Natural killer cell (primary cell): ENCODE results near the gene ARID1A. TPM values are rescaled to one million over a fixed set of nuclear protein-coding genes. Genes with fewer than 3 reads are reported as not detected.

Experiments used
- ATAC-seq, 3 donors: fragments of 150-1000 bp in 2 of 3; fragments of 200-7000 bp in 1 of 3; cut with Tn5 transposase; 1 replicate in 1 of 3; 2 replicates in 2 of 3; pipeline ENCODE4 v1.10.0; 2021; ENCODE audit warnings: mild to moderate bottlenecking in 2 of 3, moderate library complexity in 2 of 3
- DNase-seq, 2 donors: peaks; one replicate each; pipeline versions ENCODE4 v3.0.0 to v3.0.0-alpha.2; 2013 to 2021; ENCODE audit warnings: mixed read lengths in 1 of 2
- H3K27ac ChIP-seq: one replicate; pipeline ENCODE4 v1.5.1; 2013; ENCODE audit warnings: mild to moderate bottlenecking, low read length
- H3K27me3 ChIP-seq: one replicate; pipeline ENCODE4 v1.6.1; 2013; ENCODE audit warnings: low read length; ENCODE audit not compliant: control insufficient read depth, insufficient read depth
- H3K36me3 ChIP-seq: one replicate; pipeline ENCODE4 v1.6.1; 2013; ENCODE audit warnings: low read length; ENCODE audit not compliant: control insufficient read depth, insufficient read depth
- H3K4me1 ChIP-seq: one replicate; pipeline ENCODE4 v1.6.1; 2013; ENCODE audit warnings: low read length; ENCODE audit not compliant: control insufficient read depth, insufficient read depth
- H3K4me3 ChIP-seq: one replicate; pipeline ENCODE4 v1.5.1; 2013; ENCODE audit warnings: low read length
- H3K9me3 ChIP-seq: one replicate; pipeline ENCODE4 v1.6.1; 2013; ENCODE audit warnings: low read length; ENCODE audit not compliant: control insufficient read depth, insufficient read depth
- H3K27ac Mint-ChIP-seq, 2 donors: one replicate each; pipeline ENCODE4 v1.8.0; 2022; ENCODE audit warnings: mild to moderate bottlenecking in 2 of 2, mixed read lengths in 2 of 2, moderate library complexity in 1 of 2
- H3K27me3 Mint-ChIP-seq, 2 donors: one replicate each; pipeline ENCODE4 v1.8.0; 2022; ENCODE audit warnings: low read depth in 2 of 2, mixed read lengths in 2 of 2
- H3K36me3 Mint-ChIP-seq: one replicate; pipeline ENCODE4 v1.8.0; 2022; ENCODE audit warnings: mixed read lengths
- H3K4me1 Mint-ChIP-seq, 2 donors: one replicate each; pipeline ENCODE4 v1.8.0; 2022; ENCODE audit warnings: mixed read lengths in 2 of 2
- H3K4me3 Mint-ChIP-seq: one replicate; pipeline ENCODE4 v1.8.0; 2022; ENCODE audit warnings: mild to moderate bottlenecking, moderate library complexity, mixed read lengths
- H3K9me3 Mint-ChIP-seq, 2 donors: one replicate each; pipeline ENCODE4 v1.8.0; 2022; ENCODE audit warnings: mixed read lengths in 2 of 2
- WGBS: methylation state at CpG from one replicate; pipeline ENCODE4 v1.1.7; 2013; ENCODE audit warnings: missing lambda C conversion rate; ENCODE audit not compliant: insufficient coverage; 5-methylcytosine and 5-hydroxymethylcytosine counted together
- intact Hi-C: fragments of 100-400 bp; cut with micrococcal nuclease; formaldehyde crosslinking; loops from one replicate; pipeline ENCODE4 v1.14.2; 2022
- total RNA-seq, 4 donors: library from RNA; stranded (reverse); fragments of 120-200 nt in 1 of 4; gene quantifications; one replicate each; pipeline versions ENCODE4 v1.2.3 to v1.2.4, GENCODE V29; 2013 to 2022
- TF ChIP-seq, protein P1 (sequence below): fragments of 200-600 bp; IDR thresholded peaks from one replicate; pipeline ENCODE4 v1.8.0; 2022; ENCODE audit warnings: antibody characterized with exemption

Gene ARID1A
- total RNA-seq, 3 donors from 2014 or later (not counting 1 experiment from before 2014, with no cell fraction given) = 199 to 214 (median 202) TPM

DNA sequence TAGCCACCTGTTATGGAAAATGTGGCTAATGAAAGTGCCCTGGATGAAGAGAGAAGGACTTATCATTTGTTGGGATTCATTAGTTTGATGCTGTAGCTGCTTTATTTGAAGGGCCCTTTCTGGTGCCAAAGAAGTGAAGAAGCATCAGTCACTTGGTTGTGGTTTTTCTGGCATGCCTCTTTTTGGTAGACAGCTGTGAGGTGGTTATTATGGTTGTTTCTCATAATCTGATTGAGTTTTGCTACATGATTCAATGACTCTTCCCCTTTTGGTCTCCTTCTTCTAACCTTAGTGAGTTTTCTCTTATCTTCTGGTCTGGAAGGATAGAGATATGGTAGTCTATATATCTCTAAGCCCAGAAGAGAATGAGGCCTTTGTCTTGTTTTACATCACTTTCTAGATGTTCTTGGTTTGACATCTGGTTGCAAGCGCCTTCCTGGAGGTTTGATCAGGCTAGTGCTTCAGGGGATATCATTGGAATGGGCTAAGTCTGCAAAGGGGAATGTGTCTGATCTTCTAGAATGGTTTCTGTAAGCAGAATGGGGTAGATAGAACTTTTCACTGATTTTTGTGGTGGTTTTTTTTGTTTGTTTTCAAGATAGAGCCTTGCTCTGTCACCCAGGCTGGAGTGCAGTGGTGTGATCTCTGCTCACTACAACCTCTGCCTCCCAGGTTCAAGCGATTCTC is 26.0 kb downstream of the ARID1A start:
- Histone ChIP-seq H3K27ac (no peak overlapping the region), H3K4me3 (no peak overlapping the region), H3K9me3 (no peaks in the 10 kb centered on the region), H3K27me3 (no peaks in the 10 kb centered on the region), H3K4me1 (peaks cover 66% of the 10 kb centered on the region), H3K36me3 (peaks cover 2% of the 10 kb centered on the region)
- TF ChIP-seq, protein P1, sequence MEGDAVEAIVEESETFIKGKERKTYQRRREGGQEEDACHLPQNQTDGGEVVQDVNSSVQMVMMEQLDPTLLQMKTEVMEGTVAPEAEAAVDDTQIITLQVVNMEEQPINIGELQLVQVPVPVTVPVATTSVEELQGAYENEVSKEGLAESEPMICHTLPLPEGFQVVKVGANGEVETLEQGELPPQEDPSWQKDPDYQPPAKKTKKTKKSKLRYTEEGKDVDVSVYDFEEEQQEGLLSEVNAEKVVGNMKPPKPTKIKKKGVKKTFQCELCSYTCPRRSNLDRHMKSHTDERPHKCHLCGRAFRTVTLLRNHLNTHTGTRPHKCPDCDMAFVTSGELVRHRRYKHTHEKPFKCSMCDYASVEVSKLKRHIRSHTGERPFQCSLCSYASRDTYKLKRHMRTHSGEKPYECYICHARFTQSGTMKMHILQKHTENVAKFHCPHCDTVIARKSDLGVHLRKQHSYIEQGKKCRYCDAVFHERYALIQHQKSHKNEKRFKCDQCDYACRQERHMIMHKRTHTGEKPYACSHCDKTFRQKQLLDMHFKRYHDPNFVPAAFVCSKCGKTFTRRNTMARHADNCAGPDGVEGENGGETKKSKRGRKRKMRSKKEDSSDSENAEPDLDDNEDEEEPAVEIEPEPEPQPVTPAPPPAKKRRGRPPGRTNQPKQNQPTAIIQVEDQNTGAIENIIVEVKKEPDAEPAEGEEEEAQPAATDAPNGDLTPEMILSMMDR = no peak
- intact Hi-C loops = loop anchor here (2.0 kb wide), 1 partner anchor 15 kb away; no protein-coding TSS in a partner anchor
- H3K36me3 Mint-ChIP-seq = no peaks in the 10 kb centered on the region
- H3K4me3 Mint-ChIP-seq = peak overlapping the region; percentile 68
- DNase-seq = peak in 1 of 2 donors; percentile 58
- H3K4me1 Mint-ChIP-seq = peaks cover 83 to 85% of the 10 kb centered on the region in 2 donors
- peak in 2 of 3 donors; percentile 28 to 62 for ATAC-seq
- 85% methylated on average over 2 of the region's 2 CpGs for WGBS
- H3K27ac Mint-ChIP-seq = peak overlapping the region; percentile 78 to 85
- no peaks in the 10 kb centered on the region for H3K27me3 Mint-ChIP-seq
- H3K9me3 Mint-ChIP-seq = no peaks in the 10 kb centered on the region

DNA sequence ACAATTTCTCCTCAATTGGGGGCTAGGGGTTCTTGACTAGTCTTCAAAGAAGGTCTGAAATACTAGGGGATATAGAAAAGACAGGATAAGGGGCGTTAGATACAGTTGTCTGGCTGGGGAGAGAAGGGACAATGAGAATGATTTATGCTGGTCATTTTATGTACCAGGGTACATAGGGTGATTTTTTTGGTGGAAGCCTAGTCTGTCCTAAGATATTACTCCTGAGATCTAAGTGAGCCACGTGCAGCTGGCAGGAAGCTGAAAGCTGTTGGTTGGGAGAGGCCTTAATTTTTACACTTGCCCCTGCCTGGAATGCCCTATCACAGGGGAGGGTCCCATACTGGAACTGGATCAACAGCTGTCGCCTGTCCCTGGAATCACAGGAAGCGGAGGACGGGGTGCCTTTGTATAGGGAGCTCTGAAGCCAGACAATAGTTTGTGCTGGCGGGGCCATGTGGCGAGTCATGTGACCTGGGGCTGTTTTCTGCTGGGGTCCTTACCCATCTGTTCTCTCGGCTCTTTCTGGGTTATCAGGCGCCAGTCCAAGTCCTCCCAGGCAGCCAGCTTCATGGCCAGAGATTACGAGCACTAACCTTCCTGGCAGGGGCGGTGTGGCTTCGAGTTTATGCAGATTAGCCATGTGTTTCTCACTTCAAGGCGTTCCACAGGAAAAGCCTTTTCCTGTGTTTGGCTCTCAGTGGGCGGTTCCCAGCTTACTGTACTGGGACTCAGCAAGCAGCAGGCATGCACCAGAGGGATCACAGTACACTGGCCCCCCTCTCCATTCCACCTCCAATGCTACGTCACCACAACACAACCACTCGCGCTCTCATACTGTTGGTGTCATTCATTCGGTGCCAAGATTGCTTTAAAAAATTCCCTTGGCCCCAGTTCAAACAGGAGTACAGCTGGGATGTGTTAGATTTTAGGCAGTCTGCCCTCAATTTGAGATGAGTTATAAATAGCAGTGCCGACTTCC is 27.5 kb downstream of the ARID1A start:
- WGBS = 15% methylated on average over 18 of the region's 19 CpGs
- no peak overlapping the region for H3K4me3 ChIP-seq
- peak overlapping the region; percentile 1 for H3K27ac ChIP-seq

DNA sequence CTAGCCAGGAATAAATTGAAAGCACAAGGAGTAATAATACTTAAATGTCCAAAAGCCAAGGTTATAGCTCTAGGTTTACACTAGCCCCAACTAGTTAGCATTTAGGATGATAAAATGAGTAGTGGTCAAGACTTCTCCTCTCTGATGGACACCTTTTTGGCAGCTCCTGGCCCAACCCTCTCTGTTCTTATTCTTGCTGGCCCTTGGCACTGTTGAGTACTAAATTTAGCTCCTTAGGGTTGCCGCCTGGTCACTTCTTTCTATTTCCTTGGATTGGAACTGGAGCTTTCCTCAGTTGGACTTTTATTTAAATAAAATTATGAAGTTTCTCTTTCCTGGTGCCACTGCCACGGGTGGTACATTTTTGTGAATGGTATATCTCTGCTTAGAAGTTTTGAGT is 28.3 kb downstream of the ARID1A start:
- no peak overlapping the region for H3K4me3 ChIP-seq
- no peaks in the 10 kb centered on the region for H3K27me3 Mint-ChIP-seq
- intact Hi-C loops = no loop called here

More for the DNA sequence above, 27.5 kb downstream of the ARID1A start:
- no peaks in the 10 kb centered on the region for H3K27me3 ChIP-seq
- H3K4me1 ChIP-seq = peaks cover 62% of the 10 kb centered on the region
- TF ChIP-seq, protein P1 = no peak
- no peaks in the 10 kb centered on the region for H3K9me3 Mint-ChIP-seq
- H3K36me3 ChIP-seq = peaks cover 2% of the 10 kb centered on the region
- ATAC-seq = peak; percentile 71 to 85 (median 73)
- intact Hi-C loops = loop anchor here (2.0 kb wide), 1 partner anchor 17 kb away; no protein-coding TSS in a partner anchor
- no peaks in the 10 kb centered on the region for H3K27me3 Mint-ChIP-seq
- H3K4me3 Mint-ChIP-seq = peak overlapping the region; percentile 68
- no peaks in the 10 kb centered on the region for H3K9me3 ChIP-seq
- H3K27ac Mint-ChIP-seq = peak overlapping the region; percentile 78 to 85
- peaks cover 85 to 86% of the 10 kb centered on the region in 2 donors for H3K4me1 Mint-ChIP-seq
- DNase-seq = peak; percentile 33 to 77
- no peaks in the 10 kb centered on the region for H3K36me3 Mint-ChIP-seq

More for the DNA sequence above, 28.3 kb downstream of the ARID1A start:
- peak overlapping the region; percentile 78 to 85 for H3K27ac Mint-ChIP-seq
- no peaks in the 10 kb centered on the region for H3K36me3 Mint-ChIP-seq
- H3K9me3 Mint-ChIP-seq = no peaks in the 10 kb centered on the region
- Histone ChIP-seq H3K27ac (no peak overlapping the region), H3K27me3 (no peaks in the 10 kb centered on the region), H3K4me1 (peaks cover 59% of the 10 kb centered on the region), H3K9me3 (no peaks in the 10 kb centered on the region), H3K36me3 (peaks cover 3% of the 10 kb centered on the region)
- TF ChIP-seq, protein P1 = no peak
- H3K4me3 Mint-ChIP-seq = peak overlapping the region; percentile 68
- DNase-seq (no peak), ATAC-seq (no peak)
- H3K4me1 Mint-ChIP-seq = peaks cover 85 to 86% of the 10 kb centered on the region in 2 donors
- WGBS = 33% methylated on average over 2 of the region's 2 CpGs
